GM10266 (cell line): Measurements from ENCODE around the gene SDC1.

Source experiments
- DNase-seq: peaks from one replicate; pipeline ENCODE4 v3.0.0; 2012; ENCODE audit errors: extremely low spot score
- CTCF ChIP-seq: IDR thresholded peaks from 2 replicates; pipeline ENCODE4 v1.5.1; 2012; ENCODE audit warnings: mild to moderate bottlenecking, low read depth; ENCODE audit not compliant: control insufficient read depth, insufficient read depth; ENCODE audit errors: missing control alignments

SDC1 gene

GRCh38 chr2:20150806-20151571, 73.9 kb downstream of the SDC1 start:
- TF ChIP-seq CTCF = no peak

More at GRCh38 chr2:20150806-20151571, 73.9 kb downstream of the SDC1 start:
- peak; percentile 46 for DNase-seq
